Epidermal melanocyte (primary cell): ENCODE data around the gene GNAL.

Experiments used
- DNase-seq: peaks from one replicate; pipeline ENCODE4 v3.0.0; 2011; ENCODE audit warnings: low spot score; ENCODE audit not compliant: insufficient read length

GNAL gene

DNA sequence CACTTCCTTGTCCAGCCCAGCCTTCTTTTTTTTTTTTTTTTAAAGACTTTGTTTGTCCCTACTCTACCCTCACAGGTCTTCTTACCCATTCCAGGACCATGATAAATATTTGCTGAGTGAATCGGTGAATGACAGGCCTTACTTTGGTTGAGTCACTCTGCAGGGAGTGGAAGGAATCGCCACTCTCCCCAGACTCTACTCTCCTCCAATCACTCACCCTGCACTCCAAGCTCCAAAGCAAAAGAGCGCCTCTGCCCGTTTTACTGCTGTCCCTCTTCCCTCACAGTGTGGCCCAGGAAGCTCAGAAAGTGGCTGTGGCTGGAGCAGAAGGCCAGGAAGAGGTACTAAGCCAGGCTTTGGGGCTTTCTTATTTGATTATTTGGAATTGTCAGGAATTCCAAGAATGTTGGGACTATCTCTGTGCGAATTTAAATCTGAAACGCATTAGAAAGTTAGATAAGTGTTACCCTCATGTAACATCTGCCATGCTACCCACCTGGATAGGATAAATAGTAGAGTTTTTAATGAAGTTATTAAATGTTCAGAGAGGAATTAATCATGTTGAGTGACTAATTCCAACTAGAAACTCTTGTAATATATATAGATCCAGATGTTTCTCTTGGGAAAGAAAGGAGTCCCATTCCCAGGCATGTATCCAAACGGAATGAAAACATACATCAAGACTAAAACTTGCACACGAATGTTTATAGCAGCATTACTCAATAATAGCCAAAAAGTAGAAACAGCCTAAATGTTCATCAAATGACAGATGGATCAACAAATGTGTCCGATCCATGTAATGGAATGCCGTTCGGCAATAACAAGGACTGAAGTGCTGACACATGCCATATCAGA, 119.2 kb downstream of the GNAL start:
- DNase-seq, result no peak

DNA sequence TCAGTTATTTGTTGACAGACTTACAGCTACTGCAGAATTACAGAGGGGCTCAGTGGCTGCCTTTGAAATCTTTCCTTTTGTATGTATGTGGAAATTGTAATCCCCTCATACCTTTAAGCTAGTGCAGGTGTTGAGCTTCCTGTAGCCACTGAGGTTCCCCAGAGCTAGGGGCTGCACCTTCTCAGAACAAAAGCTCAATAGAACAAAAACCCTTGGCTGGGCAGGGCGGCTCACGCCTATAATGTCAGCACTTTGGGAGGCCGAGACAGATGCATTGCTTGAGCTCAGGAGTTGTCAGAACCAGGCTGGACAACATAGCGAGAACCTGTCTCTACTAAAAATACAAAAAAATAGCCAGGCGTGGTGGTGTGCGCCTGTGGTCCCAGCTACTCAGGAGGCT, 120.8 kb downstream of the GNAL start:
- no peak for DNase-seq

DNA sequence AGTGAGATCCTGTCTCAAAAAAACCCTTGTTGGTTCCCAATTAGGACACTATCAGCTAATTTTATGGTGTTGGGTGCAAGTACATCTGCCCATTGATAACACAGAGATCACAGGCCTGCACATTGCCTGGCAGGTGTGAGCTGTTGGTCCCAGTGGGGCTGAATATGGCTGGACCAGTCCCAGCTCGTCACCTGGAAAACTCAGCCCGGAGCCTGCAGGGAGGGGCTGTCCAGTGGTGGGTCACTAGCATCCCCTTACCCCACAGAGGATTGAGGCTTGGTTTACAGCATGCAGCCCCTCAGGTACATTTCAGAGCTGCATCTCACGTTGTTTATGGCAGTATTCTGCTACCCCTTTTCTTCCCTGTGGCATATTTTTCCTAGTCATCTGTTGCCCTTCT, 121.3 kb downstream of the GNAL start:
- no peak for DNase-seq

DNA sequence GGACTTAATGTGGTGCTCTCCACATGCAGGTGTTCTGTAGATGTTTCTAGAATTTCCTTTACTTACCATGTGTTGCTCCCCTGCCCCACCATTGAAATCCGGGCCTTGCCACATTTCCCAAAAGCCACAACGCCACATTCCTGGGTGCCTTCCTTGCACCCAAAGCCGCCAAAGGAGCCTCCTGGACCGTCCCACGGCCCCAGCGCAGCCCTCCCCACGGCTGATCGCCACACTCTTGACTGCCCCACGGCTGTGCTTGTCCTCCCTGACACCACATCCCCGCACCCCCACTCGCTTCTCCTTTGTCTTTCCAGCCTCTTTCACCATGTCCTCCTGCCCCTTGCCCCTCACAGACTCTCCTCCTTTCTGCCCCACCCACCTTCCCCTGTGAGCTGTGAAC, 121.9 kb downstream of the GNAL start:
- DNase-seq, result no peak

GRCh38 chr18:11817229-11817628, 128.2 kb downstream of the GNAL start:
- no peak for DNase-seq

DNA sequence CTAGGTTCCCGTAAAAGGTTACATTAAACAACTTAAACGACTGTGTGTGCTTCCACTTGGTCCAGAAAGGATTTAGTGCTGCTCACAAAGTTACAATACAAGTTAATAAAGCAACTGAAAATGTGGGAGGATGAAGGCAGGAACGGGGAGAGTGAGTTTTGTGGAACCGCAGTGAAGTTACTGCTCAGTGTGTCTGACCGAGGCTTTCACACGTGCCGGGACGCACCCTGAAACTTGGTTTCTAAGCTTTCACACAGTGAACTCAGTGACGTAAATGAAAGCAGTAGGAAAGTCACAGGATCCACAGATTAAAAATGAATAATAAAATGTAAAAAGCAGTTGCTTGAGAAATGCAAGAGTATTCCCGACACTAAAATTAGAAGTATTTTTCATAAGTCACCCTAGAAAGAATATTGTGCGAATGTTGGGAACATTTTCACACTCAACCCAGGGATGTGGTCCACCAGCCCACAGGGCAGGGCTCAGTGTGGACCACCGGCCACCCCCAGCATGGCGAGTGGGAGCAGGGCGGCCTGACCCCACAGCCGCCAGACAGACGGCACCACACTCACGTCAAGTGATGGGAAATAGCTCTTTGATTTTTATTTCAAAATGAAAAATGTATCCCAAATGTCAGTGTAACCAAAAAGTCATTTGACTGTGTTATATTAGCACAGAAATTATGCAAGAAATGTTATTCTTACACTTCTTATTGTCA, 129.6 kb downstream of the GNAL start:
- no peak for DNase-seq

DNA sequence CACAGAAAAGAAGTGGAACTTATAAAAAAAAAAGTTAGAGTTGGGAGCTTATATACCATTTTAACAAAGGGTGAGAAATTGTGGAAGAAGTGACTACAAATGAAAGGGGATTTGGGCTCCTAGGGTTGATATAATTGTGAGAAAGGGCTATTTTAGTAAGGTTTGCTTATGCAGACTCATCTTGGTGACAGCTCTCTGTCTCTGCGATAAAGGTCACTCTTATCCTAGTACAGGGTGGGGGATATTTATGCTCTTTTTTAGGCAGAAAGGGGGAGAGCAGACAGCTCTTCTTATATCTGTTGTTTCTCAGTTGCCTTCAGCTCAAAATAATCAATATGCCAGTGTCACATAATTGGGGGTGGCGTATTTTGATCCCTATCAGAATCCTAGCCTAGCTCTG, 130.9 kb downstream of the GNAL start:
- no peak for DNase-seq

DNA sequence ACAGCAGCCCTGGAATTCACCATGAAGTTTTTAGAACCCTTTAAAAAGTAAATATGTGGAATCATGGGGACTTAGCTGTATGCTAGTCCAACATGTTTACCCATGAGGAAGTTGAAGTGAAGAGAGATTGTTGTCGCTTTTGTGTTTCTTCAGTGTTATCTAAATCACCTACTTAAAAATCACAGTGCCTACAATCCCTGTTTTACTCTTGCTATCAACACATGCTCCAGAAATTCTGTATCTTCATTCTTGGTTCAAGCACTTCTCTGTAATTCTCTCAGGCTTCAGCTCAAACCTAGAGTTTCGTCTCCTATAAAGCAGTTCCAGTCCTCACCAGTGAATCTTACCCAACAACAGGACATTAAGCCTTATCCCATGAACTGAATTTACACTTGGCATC, 131.6 kb downstream of the GNAL start:
- DNase-seq, result no peak

DNA sequence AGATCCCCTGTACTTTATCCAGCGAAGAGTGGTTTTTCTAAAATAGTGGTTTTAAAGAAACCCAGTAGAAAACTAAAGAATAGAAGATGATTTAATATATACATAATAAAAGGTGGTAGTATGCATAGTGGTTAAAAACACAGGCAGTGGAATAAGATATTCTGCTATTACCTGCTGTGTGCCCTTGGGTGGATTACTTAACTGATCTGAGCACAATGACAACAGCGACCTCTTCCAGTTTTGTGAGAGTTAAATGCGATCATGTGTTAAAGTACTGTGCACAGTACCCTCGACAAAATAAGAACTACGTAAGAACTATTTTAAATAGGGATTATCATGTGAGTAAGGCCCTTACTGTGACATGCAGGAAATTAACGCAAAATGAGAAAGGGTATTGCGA, 132.1 kb downstream of the GNAL start:
- no peak for DNase-seq

DNA sequence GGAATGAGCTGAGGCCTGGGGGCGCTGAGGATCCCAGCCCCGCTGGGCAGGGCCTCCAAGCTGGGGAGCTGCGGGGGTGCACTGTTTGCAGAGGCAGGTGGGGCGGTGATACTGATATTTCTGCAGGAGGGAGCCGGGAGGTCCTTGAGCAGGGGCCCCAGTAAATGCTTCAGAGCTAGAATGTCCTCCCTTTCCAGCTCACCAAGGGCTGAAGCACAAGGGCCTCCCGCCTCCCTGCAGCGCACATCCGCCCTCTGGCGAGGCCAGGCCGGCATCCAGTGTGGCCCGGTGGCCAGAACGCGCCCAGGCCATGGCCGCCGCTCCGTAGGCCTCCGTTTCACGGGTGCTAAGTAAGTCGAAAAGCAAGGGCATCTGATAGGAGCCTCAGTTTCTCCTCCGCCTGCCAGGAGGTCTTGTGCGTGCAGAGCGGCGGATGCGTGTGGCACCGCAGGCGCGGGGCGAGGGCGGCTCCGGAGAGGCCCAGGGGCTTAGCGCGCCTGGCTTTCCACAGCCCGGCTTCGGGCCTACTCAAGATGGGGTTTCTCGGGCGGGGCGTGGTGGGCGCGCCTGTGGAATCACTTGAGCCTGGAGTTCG, 132.7 kb downstream of the GNAL start:
- DNase-seq, result no peak

DNA sequence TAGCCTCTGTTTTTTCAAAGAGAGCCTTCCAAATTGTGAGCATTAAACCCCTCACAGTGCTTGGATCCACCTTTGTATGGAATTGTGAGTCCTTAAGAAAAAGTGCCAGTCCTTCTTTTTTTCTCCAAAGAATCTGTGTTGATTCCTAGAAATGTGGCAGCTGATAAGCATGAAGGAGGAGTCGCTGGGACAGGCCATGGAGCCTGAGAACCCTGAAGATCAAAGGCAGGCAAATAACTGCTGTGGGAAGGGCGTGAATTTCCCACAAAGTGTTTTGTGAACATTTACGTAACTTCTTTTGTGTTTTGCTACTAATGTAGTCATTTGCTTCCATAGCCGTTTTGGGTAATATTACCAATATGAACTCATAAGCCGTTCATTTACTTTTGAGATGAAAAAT, 134.5 kb downstream of the GNAL start:
- no peak for DNase-seq

DNA sequence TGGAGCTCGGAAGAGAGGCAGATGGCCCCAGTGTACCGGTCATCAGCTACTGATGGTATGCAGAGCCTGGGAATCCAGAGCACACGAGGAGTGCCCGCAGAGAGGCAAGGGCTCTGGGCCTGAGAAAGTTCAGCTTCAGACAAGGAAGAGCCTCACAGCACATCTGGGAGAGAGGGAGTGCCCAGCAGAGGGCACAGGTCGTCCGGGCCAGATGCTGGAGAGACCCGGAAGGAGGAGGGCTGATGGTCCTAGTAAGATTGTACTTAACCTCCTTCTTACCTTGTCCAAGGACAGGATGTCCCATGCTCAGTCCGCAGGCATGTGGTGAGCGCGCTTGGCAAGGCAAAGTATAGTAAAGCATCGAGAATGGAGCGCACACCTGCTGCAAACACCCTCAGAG, 137.8 kb downstream of the GNAL start:
- DNase-seq, result no peak

DNA sequence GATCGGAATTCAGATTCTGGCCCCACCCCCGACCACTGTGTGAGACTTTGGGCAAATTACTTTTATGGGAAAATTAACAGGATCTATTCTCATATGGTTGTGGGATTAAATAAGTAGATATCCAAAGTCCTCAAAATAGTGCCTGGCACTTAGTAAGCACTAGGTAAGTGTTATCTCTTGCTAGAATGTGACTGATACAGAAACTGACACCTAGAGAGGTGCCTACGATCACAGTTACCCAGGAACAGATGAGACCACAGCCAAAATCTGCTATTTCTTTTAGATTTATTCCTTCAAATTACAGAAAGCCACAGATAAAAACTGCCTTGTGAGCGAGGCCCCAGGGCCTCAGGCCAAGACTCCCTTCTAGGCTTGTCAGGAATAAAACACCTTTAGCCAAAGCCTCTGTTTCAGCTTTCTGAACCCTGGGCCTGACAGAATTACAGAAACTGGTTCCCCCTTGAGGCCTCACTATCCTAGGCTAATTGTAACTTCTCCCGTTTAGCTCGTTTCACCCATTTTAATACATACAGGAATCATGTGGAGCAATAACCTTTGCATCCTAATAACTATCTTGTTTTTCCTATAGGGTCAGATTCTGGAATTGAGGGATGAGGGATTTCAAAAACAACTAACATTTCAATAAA, 139.8 kb downstream of the GNAL start:
- DNase-seq, result no peak

- DNase-seq, result no peak
Observed at GRCh38 chr18:11830585-11830984, 141.5 kb downstream of the GNAL start.

DNA sequence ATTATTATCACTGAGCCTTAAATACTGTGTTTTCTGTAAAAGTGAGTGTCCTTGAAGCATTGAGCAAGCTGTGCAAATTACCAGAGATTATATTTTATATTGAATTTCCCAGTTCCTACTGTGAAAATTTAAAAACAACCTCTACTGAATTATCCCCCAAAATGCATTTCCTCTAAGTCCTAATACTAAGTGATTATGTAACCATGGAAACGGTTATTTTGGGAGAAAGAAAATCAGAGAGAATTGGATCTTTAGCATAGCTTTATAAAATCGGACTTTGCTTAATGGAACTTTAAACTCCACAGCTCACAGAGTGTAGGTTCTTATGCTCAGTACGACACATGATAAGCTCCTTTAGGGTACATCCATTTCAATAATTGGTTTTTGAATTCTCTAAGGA, 142.9 kb downstream of the GNAL start:
- DNase-seq, result no peak

DNA sequence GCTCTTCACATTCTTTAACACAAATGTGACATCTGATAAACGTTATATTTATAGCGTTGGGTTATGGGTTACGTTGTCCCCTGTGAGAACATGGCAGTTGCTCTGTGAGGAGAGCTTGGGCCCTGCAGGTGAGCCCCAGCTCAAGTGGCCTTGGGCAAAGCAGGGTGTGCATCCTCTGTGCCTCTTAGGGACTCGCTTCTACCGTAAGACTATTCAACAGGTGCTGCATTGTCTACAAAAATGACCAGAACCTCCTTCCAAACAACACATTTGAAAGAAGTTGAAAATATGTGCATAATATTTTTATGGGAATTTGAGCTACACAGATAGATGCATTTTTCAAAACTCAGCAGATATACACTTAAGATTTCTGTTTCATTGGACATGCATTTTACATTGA, 145.7 kb downstream of the GNAL start:
- DNase-seq, result no peak

- no peak for DNase-seq
Observed at GRCh38 chr18:11839556-11839955, 150.5 kb downstream of the GNAL start.

- DNase-seq, result no peak
Observed at GRCh38 chr18:11840493-11840892, 151.4 kb downstream of the GNAL start.

DNA sequence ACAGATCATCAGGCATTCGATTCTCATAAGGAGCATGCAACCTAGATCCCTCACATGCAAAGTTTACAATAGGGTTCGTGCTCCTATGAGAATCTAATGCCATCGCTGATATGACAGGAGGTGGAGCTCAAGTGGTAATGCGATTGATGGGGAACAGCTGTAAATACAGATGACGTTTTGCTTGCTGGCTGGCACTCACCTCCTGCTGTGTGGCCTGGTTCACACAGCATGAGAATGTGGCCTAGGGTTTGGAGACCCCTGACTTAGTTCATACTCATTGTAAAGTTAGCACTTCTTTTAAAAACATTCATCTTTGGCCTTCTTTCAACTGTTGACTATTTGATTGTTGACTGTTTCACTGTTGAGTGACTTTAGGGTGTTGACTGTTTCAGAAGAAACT, 153.5 kb downstream of the GNAL start:
- no peak for DNase-seq

GRCh38 chr18:11844436-11844835, 155.4 kb downstream of the GNAL start:
- DNase-seq, result no peak

GRCh38 chr18:11845654-11846053, 156.6 kb downstream of the GNAL start:
- DNase-seq, result no peak

- DNase-seq, result no peak
Observed at GRCh38 chr18:11847811-11848210, 158.7 kb downstream of the GNAL start.
